Measurements from ENCODE around the gene ZNF777.
"Not testable (repeated sequence)": the region's sequence is repeated elsewhere in the genome, so short reads cannot be mapped to it uniquely, and the experiment has no call there.

The ZNF777 gene

GRCh38 chr7:149414171-149414570 is 46.7 kb downstream of the ZNF777 start:
- no peaks in the 10 kb centered on the region for H3K27me3 ChIP-seq (ENCODE audit: control insufficient read depth in 1 of 2, insufficient read depth in 1 of 2, low read length in 2 of 2)
- H3K27ac ChIP-seq (ENCODE audit: low read length, poor library complexity, severe bottlenecking) = no peak overlapping the region
- no peak overlapping the region for H3K4me2 ChIP-seq (ENCODE audit: low read length, poor library complexity, severe bottlenecking)
- no peak overlapping the region for H2BK12ac ChIP-seq (ENCODE audit: low read length in 2 of 2)
- H3K4me1 ChIP-seq (ENCODE audit: control insufficient read depth, insufficient read depth, low read depth, low read length) = peaks cover 9% of the 10 kb centered on the region
- DNase-seq = no peak
- H3K4ac ChIP-seq (ENCODE audit: low read depth in 1 of 2, low read length in 2 of 2) = no peak overlapping the region
- H4K91ac ChIP-seq (ENCODE audit: low read length) = no peak overlapping the region
- H3K4me3 ChIP-seq (ENCODE audit: insufficient read depth in 1 of 2, low read depth in 1 of 2, low read length in 2 of 2) = peak overlapping the region in 1 of 2 experiments; percentile 52
- no peaks in the 10 kb centered on the region for H3K36me3 ChIP-seq (ENCODE audit: control insufficient read depth in 1 of 2, insufficient read depth in 2 of 2, low read depth in 1 of 2, low read length in 2 of 2)
- no peak overlapping the region for H3K23ac ChIP-seq (ENCODE audit: low read length in 2 of 2)
- no peaks in the 10 kb centered on the region for H3K79me1 ChIP-seq (replicated peaks; ENCODE audit: low read length, poor library complexity, severe bottlenecking)
- H4K8ac ChIP-seq (ENCODE audit: low read length) = no peak overlapping the region
- no peak overlapping the region for H2BK120ac ChIP-seq (ENCODE audit: low read depth, low read length)
- no peak overlapping the region for H2BK15ac ChIP-seq (ENCODE audit: low read depth, poor library complexity, severe bottlenecking)
- H2BK5ac ChIP-seq (ENCODE audit: low read depth, low read length, poor library complexity, severe bottlenecking) = no peak overlapping the region
- no peaks in the 10 kb centered on the region for H3K9me3 ChIP-seq (ENCODE audit: control insufficient read depth, low read length)
- no peak overlapping the region for H3K14ac ChIP-seq (ENCODE audit: low read length in 2 of 2)
- no peak overlapping the region for H2AK5ac ChIP-seq (ENCODE audit: low read length, severe bottlenecking)
- H2AFZ ChIP-seq (ENCODE audit: low read depth, low read length) = no peak overlapping the region
- no peak overlapping the region for H3K18ac ChIP-seq (ENCODE audit: low read depth in 1 of 2, low read length in 2 of 2)
- H3K9ac ChIP-seq (ENCODE audit: low read length) = no peak overlapping the region
- WGBS = 74% methylated on average over 3 of the region's 5 CpGs

- DNase-seq; H3K4me3 ChIP-seq (ENCODE audit: insufficient read depth in 1 of 2, low read depth in 1 of 2, low read length in 2 of 2); H3K9ac ChIP-seq (ENCODE audit: low read length); H3K27me3 ChIP-seq (ENCODE audit: control insufficient read depth in 1 of 2, insufficient read depth in 1 of 2, low read length in 2 of 2); H4K8ac ChIP-seq (ENCODE audit: low read length); H2BK5ac ChIP-seq (ENCODE audit: low read depth, low read length, poor library complexity, severe bottlenecking); H4K91ac ChIP-seq (ENCODE audit: low read length); H2BK12ac ChIP-seq (ENCODE audit: low read length in 2 of 2); H3K18ac ChIP-seq (ENCODE audit: low read depth in 1 of 2, low read length in 2 of 2); H3K27ac ChIP-seq (ENCODE audit: low read length, poor library complexity, severe bottlenecking); H3K4me1 ChIP-seq (ENCODE audit: control insufficient read depth, insufficient read depth, low read depth, low read length); H2BK15ac ChIP-seq (ENCODE audit: low read depth, poor library complexity, severe bottlenecking); H3K4ac ChIP-seq (ENCODE audit: low read depth in 1 of 2, low read length in 2 of 2); H2AFZ ChIP-seq (ENCODE audit: low read depth, low read length); H3K14ac ChIP-seq (ENCODE audit: low read length in 2 of 2); H3K4me2 ChIP-seq (ENCODE audit: low read length, poor library complexity, severe bottlenecking); H3K23ac ChIP-seq (ENCODE audit: low read length in 2 of 2); H3K36me3 ChIP-seq (ENCODE audit: control insufficient read depth in 1 of 2, insufficient read depth in 2 of 2, low read depth in 1 of 2, low read length in 2 of 2); H2AK5ac ChIP-seq (ENCODE audit: low read length, severe bottlenecking); H2BK120ac ChIP-seq (ENCODE audit: low read depth, low read length); H3K9me3 ChIP-seq (ENCODE audit: control insufficient read depth, low read length); H3K79me1 ChIP-seq (replicated peaks; ENCODE audit: low read length, poor library complexity, severe bottlenecking): not testable (repeated sequence)
- WGBS = 93% methylated on average over 3 of the region's 3 CpGs
These were observed 47.8 kb downstream of the ZNF777 start for GRCh38 chr7:149413083-149413482.

DNA sequence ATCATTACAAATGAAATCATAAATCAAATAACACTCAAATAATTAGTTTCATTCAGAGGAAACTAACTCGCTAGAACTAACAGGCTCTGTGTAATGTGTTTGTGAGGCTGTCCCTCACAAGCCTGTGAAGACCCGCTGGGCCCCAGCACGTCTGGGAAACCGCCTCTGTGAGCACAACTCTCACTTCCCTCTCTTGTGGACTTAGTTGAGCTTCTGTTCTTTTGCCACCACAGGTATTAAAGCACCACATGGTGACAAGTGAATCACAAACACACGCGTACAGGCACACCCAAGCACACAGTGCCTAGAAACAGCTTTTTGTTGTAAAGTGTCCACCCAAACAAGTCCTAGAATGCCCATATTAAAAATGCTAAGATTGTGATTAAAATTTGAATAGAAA is 51.0 kb downstream of the ZNF777 start:
- H4K91ac ChIP-seq (ENCODE audit: low read length) = no peak overlapping the region
- H3K27me3 ChIP-seq (ENCODE audit: control insufficient read depth in 1 of 2, insufficient read depth in 1 of 2, low read length in 2 of 2) = no peaks in the 10 kb centered on the region
- no peak overlapping the region for H3K18ac ChIP-seq (ENCODE audit: low read depth in 1 of 2, low read length in 2 of 2)
- no peak overlapping the region for H4K8ac ChIP-seq (ENCODE audit: low read length)
- H3K79me1 ChIP-seq (replicated peaks; ENCODE audit: low read length, poor library complexity, severe bottlenecking) = no peaks in the 10 kb centered on the region
- no peak overlapping the region for H2BK15ac ChIP-seq (ENCODE audit: low read depth, poor library complexity, severe bottlenecking)
- no peak for DNase-seq
- 89% methylated on average over 6 of the region's 6 CpGs for WGBS
- no peak overlapping the region for H3K23ac ChIP-seq (ENCODE audit: low read length in 2 of 2)
- no peak overlapping the region for H2AK5ac ChIP-seq (ENCODE audit: low read length, severe bottlenecking)
- H3K4me1 ChIP-seq (ENCODE audit: control insufficient read depth, insufficient read depth, low read depth, low read length) = peaks cover 4% of the 10 kb centered on the region
- H3K4me3 ChIP-seq (ENCODE audit: insufficient read depth in 1 of 2, low read depth in 1 of 2, low read length in 2 of 2) = no peak overlapping the region
- no peak overlapping the region for H2BK5ac ChIP-seq (ENCODE audit: low read depth, low read length, poor library complexity, severe bottlenecking)
- no peak overlapping the region for H3K9ac ChIP-seq (ENCODE audit: low read length)
- no peak overlapping the region for H3K4ac ChIP-seq (ENCODE audit: low read depth in 1 of 2, low read length in 2 of 2)
- no peaks in the 10 kb centered on the region for H3K36me3 ChIP-seq (ENCODE audit: control insufficient read depth in 1 of 2, insufficient read depth in 2 of 2, low read depth in 1 of 2, low read length in 2 of 2)
- H3K9me3 ChIP-seq (ENCODE audit: control insufficient read depth, low read length) = no peaks in the 10 kb centered on the region
- H3K27ac ChIP-seq (ENCODE audit: low read length, poor library complexity, severe bottlenecking) = no peak overlapping the region
- H2BK12ac ChIP-seq (ENCODE audit: low read length in 2 of 2) = no peak overlapping the region
- H2AFZ ChIP-seq (ENCODE audit: low read depth, low read length) = no peak overlapping the region
- H3K4me2 ChIP-seq (ENCODE audit: low read length, poor library complexity, severe bottlenecking) = no peak overlapping the region
- no peak overlapping the region for H2BK120ac ChIP-seq (ENCODE audit: low read depth, low read length)
- H3K14ac ChIP-seq (ENCODE audit: low read length in 2 of 2) = no peak overlapping the region

GRCh38 chr7:149404825-149405224 is 56.0 kb downstream of the ZNF777 start:
- Histone ChIP-seq H3K9ac (ENCODE audit: low read length) (no peak overlapping the region), H2BK12ac (ENCODE audit: low read length in 2 of 2) (no peak overlapping the region), H3K18ac (ENCODE audit: low read depth in 1 of 2, low read length in 2 of 2) (no peak overlapping the region), H3K27me3 (ENCODE audit: control insufficient read depth in 1 of 2, insufficient read depth in 1 of 2, low read length in 2 of 2) (peaks cover 0 to 17% of the 10 kb centered on the region in 2 experiments), H2AFZ (ENCODE audit: low read depth, low read length) (no peak overlapping the region), H3K79me1 (replicated peaks; ENCODE audit: low read length, poor library complexity, severe bottlenecking) (no peaks in the 10 kb centered on the region), H3K14ac (ENCODE audit: low read length in 2 of 2) (no peak overlapping the region), H2AK5ac (ENCODE audit: low read length, severe bottlenecking) (no peak overlapping the region), H2BK120ac (ENCODE audit: low read depth, low read length) (no peak overlapping the region), H4K8ac (ENCODE audit: low read length) (no peak overlapping the region), H3K23ac (ENCODE audit: low read length in 2 of 2) (no peak overlapping the region), H3K27ac (ENCODE audit: low read length, poor library complexity, severe bottlenecking) (no peak overlapping the region), H2BK15ac (ENCODE audit: low read depth, poor library complexity, severe bottlenecking) (no peak overlapping the region), H4K91ac (ENCODE audit: low read length) (no peak overlapping the region), H2BK5ac (ENCODE audit: low read depth, low read length, poor library complexity, severe bottlenecking) (no peak overlapping the region), H3K4me1 (ENCODE audit: control insufficient read depth, insufficient read depth, low read depth, low read length) (no peaks in the 10 kb centered on the region), H3K36me3 (ENCODE audit: control insufficient read depth in 1 of 2, insufficient read depth in 2 of 2, low read depth in 1 of 2, low read length in 2 of 2) (no peaks in the 10 kb centered on the region), H3K4me2 (ENCODE audit: low read length, poor library complexity, severe bottlenecking) (no peak overlapping the region), H3K9me3 (ENCODE audit: control insufficient read depth, low read length) (no peaks in the 10 kb centered on the region), H3K4me3 (ENCODE audit: insufficient read depth in 1 of 2, low read depth in 1 of 2, low read length in 2 of 2) (no peak overlapping the region), H3K4ac (ENCODE audit: low read depth in 1 of 2, low read length in 2 of 2) (no peak overlapping the region)
- DNase-seq = no peak
- WGBS = 76% methylated on average over 6 of the region's 6 CpGs

All from mesenchymal stem cell (in vitro differentiated cells and primary cell).